NCI-H1048 (cell line): ENCODE measurements around the gene RIPOR1.
"Not testable (repeated sequence)": the region's sequence is repeated elsewhere in the genome, so short reads cannot be mapped to it uniquely, and the experiment has no call there.

ENCODE experiments used
- DNase-seq: peaks from one replicate; lab custom pipeline; 2025; lab: John Stamatoyannopoulos, UW

The RIPOR1 gene

DNA sequence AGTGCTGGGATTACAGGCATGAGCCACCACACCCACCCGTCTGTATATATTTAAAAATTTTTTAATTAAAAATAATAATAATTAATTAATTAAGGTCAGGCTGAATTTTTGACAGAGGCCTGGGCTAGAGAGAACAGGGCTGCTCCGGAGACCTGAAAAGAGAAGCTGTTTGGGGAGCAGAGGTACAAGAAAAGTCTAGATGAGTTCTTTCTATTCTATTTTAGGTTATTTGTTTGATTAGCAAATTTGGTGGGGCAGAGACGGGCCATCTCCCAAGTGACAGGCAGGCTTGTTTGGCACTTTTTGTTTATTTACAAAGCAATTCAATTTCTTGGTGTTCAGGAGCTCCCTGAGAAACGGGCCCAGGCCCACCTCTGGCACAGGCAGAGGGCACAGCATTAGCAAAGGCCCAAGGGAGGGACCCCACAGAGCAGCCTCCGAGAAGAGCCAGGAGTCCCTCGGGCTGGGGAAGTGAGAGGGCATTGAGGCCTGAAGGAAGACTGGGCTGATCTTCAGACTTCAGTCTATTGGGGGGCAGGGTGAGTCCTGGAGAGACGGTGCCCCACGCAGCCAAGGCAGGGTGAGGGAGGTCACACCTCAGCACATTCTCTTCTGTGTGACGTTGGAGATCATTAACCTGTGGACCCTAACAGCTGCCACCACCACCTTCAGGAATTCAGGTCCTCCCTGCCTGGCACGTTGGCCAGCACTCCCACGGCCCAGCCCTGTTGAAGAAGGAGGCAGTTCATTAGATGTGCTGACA lies 10.8 kb upstream of the RIPOR1 start:
- DNase-seq, result no peak

DNA sequence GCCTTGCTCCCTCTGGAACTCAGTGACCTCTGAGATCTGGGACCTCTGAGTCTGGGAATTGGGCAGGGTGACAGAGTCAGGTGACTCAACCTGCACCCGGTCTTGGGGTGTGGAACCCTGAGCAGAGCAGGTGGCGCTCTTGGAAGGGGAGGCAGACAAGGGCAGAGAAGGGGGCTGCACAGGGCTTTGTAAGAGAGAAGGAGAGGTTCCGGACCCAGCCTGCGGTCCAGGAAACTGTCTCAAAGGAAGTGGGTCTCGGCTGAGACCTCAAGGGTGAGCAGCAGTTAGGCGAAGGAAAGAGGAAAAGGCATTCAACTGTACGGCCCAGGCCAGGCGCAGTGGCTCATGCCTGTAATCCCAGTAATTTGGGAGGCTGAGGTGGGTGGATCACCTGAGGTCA lies 10.0 kb upstream of the RIPOR1 start:
- no peak for DNase-seq

DNA sequence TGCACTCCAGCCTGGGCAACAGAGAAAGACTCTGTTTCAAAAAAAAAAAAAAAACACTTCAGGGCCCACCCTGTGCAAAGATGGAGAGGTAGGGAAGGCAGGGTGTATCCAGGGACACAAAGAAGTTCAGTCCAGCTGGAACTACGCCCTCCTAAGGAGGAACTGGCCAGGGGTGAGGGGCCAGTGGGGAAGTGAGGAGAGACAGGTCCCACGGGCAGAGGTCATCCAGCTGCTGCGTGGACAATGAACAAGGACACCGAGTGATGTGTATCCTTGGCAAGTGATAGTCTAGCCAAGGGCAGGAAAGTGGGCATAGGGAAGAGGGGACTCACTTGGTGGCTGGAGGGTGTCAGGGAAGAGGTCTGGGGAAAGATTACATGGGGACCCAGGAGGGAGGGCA lies 9.4 kb upstream of the RIPOR1 start:
- no peak for DNase-seq

DNA sequence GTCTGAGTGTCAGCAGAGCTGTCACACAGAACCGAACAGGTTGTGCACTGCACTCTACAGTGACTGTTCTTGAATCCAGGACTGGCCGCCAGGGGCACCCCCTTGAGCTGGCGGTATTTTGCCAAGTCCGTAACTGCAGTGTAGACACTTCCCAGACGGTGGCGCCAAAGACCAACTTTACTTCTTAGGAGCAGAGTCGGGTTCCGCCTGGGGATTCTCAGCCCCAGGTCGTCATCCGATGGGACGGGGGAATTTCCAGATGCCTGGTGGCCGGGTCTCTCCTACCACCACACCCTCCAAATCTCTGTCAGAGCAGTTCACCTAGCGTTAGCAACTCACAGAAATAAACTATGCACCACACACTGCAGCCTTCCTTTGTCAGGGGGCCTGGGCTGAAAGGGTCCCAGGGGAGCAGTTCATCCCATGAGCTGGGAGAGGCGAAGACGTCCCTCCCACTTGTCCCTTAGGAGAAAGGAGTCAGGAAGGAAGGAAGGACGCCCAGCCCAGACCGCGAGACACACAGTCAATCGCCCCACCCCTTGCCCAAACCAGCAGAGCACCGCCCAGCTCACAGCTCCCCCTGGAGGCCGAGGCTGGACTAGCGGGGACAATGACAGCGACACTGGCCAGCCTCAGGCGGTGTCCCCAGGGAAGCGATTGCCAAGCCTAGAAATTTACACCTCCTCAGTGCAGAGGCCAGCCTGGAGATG lies 7.4 kb upstream of the RIPOR1 start:
- peak; percentile 58 for DNase-seq

DNA sequence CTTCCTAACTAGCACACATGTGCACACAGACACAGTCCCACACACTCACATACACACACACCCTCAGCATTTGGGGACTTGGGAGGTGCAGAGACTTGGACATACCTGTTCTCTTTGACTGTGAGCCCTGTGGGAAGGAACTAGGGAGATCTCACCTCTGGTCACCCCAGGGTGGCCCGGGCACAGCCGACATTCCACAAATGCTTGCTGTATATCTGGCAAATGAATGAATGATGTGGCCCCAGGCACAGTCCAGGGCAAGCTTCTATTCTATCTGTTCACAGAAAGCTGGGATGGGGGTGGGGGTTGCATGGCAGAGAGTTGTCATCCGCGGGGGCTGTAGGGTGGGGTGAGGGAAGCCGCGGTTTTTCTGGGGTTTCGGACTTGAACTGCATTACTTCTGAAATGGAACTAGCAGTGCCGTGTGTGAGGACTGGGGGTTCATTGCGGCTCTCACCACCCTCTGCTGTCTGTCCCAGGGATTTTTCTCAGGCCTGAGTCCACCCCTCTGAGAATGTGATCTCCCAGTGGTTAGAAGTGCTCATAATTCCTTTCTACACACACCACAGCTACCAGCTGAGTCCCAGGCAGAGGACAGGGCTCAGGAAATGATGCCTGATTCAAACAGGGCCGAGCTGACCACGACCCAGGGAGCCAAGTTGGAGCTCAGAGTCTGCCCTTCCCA lies 3.3 kb upstream of the RIPOR1 start:
- no peak for DNase-seq

DNA sequence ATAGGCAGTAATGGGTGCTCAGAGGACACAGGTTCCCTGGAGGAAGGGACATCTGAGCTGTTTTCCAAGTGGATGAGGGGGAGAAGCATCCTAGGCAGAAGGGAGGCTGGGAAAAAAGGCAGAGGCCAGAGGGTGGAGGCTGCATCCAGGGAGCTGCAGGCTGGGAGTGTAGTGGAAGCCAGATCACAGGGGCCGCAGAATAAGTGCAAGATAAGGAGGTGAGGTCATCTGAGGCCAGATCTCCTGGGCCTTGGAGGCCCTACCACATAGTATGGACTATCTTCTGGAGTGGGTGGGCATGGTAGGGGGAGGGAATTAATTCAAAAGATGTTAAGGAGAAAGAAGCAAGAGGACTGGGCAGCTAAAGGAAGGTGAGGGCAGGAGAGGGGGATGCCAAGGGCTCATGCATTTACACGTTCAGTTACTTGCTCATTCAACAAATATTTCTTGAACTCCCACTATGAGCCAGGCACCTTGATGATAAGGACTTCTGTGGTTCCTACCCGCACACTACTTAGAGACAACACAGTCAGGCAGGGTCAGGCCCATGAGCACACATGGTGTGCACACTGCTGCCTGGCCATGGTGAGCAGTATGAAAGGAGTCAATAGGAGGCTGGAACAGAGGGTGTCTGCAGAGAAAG lies 2.4 kb upstream of the RIPOR1 start:
- DNase-seq, result no peak

DNA sequence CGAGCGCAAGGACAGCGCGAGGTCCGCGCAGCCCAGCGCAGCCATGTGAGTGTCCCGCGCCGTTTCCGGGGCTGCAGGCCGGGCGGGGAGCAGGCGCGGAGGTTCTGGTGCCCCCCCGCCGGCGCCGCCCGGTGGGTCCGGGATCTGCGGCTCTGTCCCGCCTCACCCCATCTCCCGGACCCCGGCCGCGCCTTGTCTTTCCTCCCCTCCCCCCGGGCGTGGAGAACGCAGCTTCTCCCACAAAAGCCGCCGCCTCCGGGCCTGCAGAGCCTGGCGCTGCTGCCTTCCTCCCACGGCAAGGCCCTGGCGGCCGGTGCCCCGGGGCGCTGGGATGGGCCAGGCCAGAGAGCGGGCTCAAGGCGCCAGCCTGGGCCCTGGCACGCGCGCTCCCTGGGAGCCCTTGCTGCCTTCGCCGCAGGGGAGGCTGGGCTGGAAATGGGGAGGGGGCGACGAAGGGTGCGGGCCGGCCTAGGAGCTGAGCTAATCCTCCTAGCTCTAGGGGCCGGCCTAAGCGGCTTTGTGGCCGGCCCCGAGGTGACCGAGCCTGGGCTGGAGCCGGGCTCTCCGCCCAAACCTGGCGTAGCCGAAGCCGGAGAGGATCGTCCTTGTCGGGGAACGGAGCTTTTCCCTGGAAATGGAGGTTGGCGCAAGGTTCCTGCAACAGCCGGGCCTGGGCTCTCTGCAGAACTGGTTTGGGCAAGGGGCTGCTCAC lies 397 bp downstream of the RIPOR1 start:
- no peak for DNase-seq

DNA sequence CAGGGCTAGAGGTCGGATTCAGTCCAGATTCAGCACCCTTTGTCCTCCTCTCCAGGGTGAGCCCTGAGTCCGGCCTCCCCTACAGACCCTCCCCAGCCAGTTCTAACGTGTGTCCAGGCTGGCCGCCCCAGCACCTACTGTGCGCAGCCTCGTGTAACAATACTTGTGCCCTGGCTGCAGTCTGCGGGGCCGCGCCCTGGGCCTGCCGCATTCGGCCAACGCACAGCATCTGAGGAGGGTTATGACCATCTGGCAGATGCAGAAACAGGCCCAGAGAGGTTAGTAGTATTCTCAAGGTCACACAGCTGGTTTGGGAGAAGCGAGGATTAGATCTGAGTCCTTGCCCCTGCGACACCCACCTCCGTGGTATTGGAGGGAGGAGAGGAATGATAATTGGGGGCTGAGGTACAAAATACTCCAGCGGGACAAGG lies 968 bp downstream of the RIPOR1 start:
- no peak for DNase-seq

DNA sequence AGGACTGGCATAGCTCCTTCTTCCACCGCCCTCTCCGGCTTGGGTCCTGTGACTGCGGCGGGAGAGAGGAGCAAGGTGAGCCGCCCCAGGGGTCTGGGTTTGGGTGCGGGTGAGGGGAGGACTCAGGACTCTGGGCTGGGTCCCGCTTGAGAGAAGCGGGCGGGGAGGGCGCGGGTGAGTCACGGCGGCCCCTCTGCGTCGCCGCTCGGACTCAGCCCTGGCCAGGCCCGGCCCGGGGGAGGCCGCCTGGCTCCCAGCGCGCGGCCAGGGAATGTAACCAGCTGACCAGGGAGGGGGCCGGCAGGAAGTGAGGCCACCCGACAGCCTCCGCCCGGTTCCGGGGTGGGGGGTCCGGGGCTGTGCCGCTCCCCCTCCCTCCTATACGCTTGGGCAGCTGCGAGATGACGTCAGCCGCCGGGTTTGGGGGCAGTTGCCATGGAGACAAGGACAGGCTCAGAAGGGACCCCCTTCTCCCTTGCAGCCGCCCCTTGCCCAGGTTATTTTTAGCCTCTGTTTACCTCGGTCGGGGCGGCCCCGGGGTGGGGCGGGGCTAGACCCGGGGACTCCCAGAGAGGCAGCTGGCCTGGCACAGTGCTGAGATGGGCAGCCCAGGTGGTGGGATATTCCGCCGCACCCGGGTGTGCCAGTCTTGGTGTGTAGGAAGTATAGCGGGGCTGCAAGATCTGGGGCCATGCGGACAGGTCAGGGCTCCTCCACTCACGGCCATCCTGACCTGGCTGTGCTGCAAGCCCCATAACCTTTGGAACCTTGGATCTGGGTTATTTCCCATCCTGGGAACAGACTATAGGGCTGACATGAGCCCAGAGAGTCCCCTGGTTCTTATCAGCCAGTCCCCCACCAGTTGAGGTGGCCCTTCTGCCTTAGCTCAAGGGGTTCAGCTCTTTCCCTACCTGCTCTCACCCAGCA lies 1.6 kb downstream of the RIPOR1 start:
- no peak for DNase-seq

DNA sequence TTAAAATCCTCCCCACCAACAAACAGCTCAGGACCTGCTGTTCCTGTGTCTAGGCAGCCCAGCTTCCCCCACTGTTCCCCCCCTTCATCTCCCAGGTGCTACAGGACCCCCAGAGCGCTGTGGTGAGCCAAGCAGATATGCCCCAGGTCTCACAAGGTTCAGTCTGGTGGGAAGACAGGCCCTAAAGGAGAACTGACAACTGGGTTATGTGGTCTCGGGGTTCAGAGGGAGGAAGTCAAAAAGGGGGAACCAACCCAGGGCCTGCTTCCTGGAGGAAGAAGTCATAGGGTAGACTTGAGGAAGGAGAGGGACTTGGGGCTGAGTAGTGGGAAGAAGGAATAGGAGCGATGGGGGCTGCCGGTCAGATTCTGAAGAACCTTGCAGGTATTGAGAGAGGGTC lies 2.6 kb downstream of the RIPOR1 start:
- DNase-seq, result no peak

DNA sequence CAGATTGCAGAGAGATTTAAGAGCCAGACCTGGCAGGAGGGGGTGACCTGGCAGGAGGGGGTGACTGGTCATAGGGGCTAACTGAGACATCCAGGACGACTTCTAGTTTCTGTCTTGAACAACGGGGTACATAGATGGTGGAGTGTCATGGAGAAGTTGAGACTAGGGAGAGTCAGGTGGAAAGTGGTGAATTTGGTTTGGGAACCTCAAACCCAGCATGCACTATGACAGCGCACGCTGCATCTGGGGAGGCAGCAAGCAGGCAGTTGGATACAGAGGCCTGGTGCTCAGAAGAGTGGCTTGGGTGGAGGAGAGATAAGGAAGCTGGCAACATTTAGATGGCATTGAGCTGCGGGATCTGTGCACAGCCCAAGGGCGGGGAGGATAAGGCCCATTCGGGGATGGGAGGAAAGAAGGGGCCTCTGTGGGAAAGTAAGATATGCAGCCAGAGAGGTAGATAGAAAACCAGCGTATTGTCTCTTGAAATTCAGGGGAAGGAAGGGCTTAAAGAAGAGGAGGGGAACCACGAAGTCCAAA lies 4.5 kb downstream of the RIPOR1 start:
- no peak for DNase-seq

DNA sequence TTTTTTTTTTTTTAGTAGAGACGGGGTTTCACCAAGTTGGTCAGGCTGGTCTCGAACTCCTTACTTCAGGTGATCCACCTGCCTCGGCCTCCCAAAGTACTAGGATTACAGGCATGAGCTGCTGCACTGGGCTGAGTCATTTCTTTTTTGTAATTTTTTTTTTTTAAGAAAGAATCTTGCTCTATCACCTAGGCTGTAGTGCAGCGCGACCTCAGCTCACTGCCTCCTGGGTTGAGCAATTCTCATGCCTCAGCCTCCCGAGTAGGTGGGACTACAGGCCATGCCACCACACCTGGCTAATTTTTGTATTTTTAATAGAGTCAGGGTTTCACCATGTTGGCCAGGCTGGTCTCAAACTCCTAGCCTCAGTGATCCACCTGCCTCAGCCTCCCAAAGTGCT lies 5.4 kb downstream of the RIPOR1 start:
- DNase-seq, result not testable (repeated sequence)

DNA sequence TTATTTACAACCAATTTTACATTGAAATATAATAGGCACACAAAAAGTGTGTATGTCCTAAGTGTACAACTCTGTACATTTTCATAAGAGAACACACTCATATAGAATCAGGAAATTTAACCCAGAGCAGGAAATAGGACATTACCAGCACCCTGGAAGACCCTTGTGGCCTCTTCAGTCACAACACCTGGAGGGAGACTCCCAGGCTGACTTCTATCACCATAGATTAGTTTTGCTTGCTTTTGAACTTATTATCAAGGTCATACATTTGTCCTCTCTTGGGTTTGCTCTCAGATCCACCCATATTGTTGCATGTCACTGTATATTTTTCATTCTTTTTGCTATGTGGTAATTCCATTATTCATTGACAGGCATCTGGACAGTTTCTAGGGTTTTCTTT lies 5.8 kb downstream of the RIPOR1 start:
- no peak for DNase-seq

DNA sequence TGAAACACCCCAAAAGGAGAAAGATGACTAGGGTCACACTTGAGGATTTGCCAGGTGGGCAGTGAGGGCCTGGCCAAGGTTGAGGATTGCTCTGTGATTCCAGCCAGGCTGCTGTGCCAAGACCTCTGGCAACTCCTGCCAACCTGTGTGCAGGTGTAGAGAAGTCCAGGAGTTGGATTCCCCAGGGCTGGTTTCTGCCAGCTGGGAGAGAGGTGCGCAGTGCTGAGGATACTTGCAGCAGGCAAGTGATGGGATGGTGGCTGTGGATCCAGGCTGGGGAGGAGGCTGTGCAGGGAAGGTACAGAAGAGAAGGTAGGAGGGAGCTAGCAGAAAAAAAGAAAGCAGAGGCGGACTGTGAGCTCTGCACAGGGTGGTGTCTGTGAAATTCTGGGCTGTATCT lies 6.6 kb downstream of the RIPOR1 start:
- no peak for DNase-seq

DNA sequence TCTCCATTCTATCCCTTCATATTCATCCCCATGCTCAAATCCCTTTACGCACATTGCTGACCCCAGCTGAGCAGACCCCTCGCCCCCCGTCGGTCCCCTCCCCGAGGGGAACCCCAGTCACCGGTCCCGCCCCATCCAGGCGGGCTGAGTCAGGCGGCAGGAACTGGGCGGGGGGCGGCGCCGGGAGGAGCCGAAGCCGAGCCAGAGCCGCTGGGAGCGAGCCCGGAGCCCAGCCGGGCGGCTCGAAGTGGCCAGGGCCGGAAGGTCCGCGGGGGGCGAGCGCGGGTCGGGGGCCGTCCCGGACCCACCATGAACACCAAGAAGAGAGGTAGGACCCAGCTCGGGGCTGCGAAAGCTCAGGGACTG lies 8.6 kb downstream of the RIPOR1 start:
- no peak for DNase-seq

DNA sequence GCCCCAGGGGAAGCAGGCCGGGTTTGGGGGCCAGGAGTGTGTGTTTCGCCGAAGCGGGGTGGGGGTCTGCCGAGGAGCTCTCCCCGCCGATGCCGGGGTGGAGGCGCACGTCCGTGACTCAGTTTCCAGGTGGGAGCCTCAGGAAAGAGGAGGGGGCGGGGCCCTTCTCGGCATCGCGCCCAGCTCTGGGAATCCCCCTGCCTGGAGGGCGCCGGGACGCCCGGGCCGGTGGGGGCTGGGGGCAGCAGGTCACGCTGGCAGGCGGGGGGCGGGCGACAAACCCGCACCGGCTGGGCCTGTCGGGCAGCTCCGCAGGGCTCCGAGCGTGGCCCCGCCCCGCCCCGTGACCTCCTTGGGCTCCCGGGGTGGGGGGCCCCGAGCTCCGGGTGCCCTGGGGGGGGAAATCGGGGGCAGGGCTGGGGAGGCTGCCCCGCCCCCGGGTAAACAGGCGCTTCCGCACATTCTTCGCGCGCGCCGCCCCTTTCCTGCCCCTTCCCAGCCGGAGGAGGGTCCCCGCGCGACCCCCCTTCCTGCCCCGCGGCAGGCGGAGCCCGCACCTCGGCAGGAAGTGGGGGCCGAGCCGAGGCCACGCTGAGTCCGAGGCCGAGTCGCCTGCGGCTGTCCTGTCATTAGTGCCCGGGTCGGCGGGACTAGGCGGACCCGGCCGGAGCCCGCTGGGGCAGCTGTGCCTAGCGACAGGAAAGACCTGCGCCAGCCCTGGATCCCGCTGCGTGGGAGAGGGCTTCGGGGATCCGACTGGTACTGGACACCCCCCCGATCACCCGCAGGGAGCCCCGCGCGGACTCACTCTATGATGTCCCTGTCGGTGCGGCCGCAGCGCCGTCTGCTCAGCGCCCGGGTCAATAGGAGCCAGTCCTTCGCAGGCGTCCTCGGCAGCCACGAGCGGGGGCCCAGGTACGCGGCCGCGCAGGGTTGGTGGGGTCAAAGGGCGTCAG lies 9.3 kb downstream of the RIPOR1 start:
- DNase-seq, result no peak

DNA sequence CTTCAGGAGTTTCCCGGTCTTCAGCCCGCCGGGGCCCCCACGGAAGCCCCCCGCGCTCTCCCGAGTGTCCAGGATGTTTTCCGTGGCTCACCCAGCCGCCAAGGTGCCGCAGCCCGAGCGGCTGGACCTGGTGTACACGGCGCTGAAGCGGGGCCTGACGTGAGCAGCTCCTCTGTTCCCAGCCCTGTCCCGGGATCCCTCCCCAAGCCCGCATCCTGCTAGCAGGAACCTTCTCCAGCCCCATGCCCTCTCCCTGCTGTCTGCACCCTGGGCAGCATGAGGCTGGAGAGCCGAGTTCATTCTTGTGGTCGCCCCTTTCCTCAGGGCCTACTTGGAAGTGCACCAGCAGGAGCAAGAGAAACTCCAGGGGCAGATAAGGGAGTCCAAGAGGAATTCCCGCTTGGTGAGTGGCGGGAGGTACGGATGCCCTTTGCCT lies 10.1 kb downstream of the RIPOR1 start:
- DNase-seq, result no peak

DNA sequence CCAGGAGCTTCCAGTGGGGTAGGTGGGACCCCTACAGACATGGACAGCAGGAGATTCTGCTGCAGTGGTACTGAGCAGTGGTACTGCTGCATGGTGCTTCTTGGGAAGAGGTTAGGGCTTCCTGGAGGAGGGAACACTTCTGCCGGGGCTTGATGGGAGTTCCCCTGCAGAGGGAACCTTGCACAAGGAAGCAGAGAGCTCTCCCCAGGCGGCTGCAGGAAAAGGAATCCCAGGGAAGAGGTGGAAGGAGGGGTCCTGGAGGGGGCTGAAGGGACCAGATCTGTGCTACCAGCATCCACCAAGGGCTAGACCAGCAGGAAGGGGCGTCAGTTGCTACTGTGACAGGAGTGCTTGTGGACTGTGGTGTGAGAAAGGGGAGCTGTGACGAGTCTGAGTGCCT lies 10.6 kb downstream of the RIPOR1 start:
- no peak for DNase-seq
